MM.1S (cell line): Measurements from ENCODE around the gene AMY1A.
"Not testable (repeated sequence)": the region's sequence is repeated elsewhere in the genome, so short reads cannot be mapped to it uniquely, and the experiment has no call there.

Source experiments
- EZH2 ChIP-seq: fragments of 300-600 bp; sonication (generic); optimal IDR thresholded peaks from 2 replicates; pipeline ENCODE3; 2017; ENCODE audit warnings: low read depth, mild to moderate bottlenecking, antibody characterized with exemption, low read length, mixed read lengths
- EZH2phosphoT487 ChIP-seq: fragments of 300-600 bp; sonication (generic); IDR thresholded peaks from 2 replicates; pipeline ENCODE4 v1.6.1; 2018; ENCODE audit warnings: antibody characterized with exemption, low read length

- not testable (repeated sequence) for TF ChIP-seq EZH2phosphoT487, EZH2
These were observed 28.1 kb upstream of the AMY1A start for GRCh38 chr1:103627436-103627835.
